Liver (tissue), 9 donors: ENCODE data around the gene HCN3. TPM values are rescaled to one million over a fixed set of nuclear protein-coding genes. Genes with fewer than 3 reads are reported as not detected.
A peak's percentile ranks its signal among the peaks of the same experiment; 100 is the strongest.

Experiments
- DNase-seq: peaks from one replicate; pipeline ENCODE4 v3.0.0-alpha.2; 2017; ENCODE audit warnings: low spot score
- H3K27ac ChIP-seq, 2 donors: one replicate each; pipeline ENCODE4 v1.7.0; 2013; ENCODE audit warnings: inconsistent platforms in 2 of 2, low read length in 2 of 2, control low read depth in 1 of 2, low read depth in 1 of 2, mild to moderate bottlenecking in 1 of 2
- H3K27me3 ChIP-seq, 4 donors: one replicate each; pipeline versions ENCODE4 v1.6.1 to v1.7.0; 2013; ENCODE audit warnings: low read length in 3 of 4, inconsistent platforms in 1 of 4, mild to moderate bottlenecking in 1 of 4, moderate library complexity in 1 of 4; ENCODE audit not compliant: control insufficient read depth in 4 of 4, insufficient read depth in 4 of 4
- H3K36me3 ChIP-seq, 4 donors: one replicate each; pipeline versions ENCODE4 v1.6.1 to v1.7.0; 2013; ENCODE audit warnings: low read length in 3 of 4, mild to moderate bottlenecking in 3 of 4, low read depth in 1 of 4, moderate library complexity in 1 of 4; ENCODE audit not compliant: control insufficient read depth in 4 of 4, insufficient read depth in 3 of 4
- H3K4me1 ChIP-seq, 4 donors: one replicate each; pipeline versions ENCODE4 v1.6.1 to v1.7.0; 2013; ENCODE audit warnings: low read length in 3 of 4, mild to moderate bottlenecking in 3 of 4, moderate library complexity in 1 of 4; ENCODE audit not compliant: control insufficient read depth in 4 of 4, insufficient read depth in 4 of 4
- H3K4me3 ChIP-seq, 3 donors: one replicate each; pipeline versions ENCODE4 v1.6.1 to v1.7.0; 2013; ENCODE audit warnings: low read length in 3 of 3, control low read depth in 1 of 3, low read depth in 1 of 3, mild to moderate bottlenecking in 1 of 3
- H3K9ac ChIP-seq, 2 donors: one replicate each; pipeline ENCODE4 v1.7.0; 2013; ENCODE audit warnings: low read length in 2 of 2, mild to moderate bottlenecking in 2 of 2, moderate library complexity in 2 of 2, control low read depth in 1 of 2, low read depth in 1 of 2
- H3K9me3 ChIP-seq, 4 donors: one replicate each; pipeline versions ENCODE4 v1.6.1 to v1.7.0; 2013; ENCODE audit warnings: low read length in 3 of 4; ENCODE audit not compliant: control insufficient read depth in 4 of 4
- EGR1 ChIP-seq, 2 donors: IDR thresholded peaks; 2 replicates each; pipeline ENCODE4 v1.6.1; 2016 to 2018; ENCODE audit warnings: antibody characterized with exemption in 2 of 2, low read depth in 2 of 2
- FOXA1 ChIP-seq: IDR thresholded peaks from 2 replicates; pipeline ENCODE4 v1.6.1; 2016; ENCODE audit warnings: antibody characterized with exemption
- FOXA2 ChIP-seq: IDR thresholded peaks from 2 replicates; pipeline ENCODE4 v1.6.1; 2016; ENCODE audit warnings: antibody characterized with exemption
- GABPA ChIP-seq, 2 donors: IDR thresholded peaks in 1 of 2; conservative IDR thresholded peaks in 1 of 2; 2 replicates each; pipeline ENCODE4 v1.6.1; 2016; ENCODE audit warnings: antibody characterized with exemption in 2 of 2, mild to moderate bottlenecking in 1 of 2, moderate library complexity in 1 of 2
- HNF4A ChIP-seq, 2 donors: conservative IDR thresholded peaks; 2 replicates each; pipeline ENCODE4 v1.6.1; 2016; ENCODE audit warnings: antibody characterized with exemption in 2 of 2, mild to moderate bottlenecking in 2 of 2
- MAX ChIP-seq: IDR thresholded peaks from 2 replicates; pipeline ENCODE4 v1.6.1; 2016; ENCODE audit warnings: antibody characterized with exemption
- NR2F2 ChIP-seq: IDR thresholded peaks from 2 replicates; pipeline ENCODE4 v1.6.1; 2016; ENCODE audit warnings: antibody characterized with exemption
- RAD21 ChIP-seq, 2 donors: IDR thresholded peaks; 2 replicates each; pipeline ENCODE4 v1.6.1; 2016; ENCODE audit warnings: antibody characterized with exemption in 2 of 2, mild to moderate bottlenecking in 2 of 2
- RXRA ChIP-seq, 2 donors: IDR thresholded peaks; 2 replicates each; pipeline ENCODE4 v1.6.1; 2017 to 2018; ENCODE audit warnings: antibody characterized with exemption in 2 of 2, mild to moderate bottlenecking in 1 of 2
- TAF1 ChIP-seq: conservative IDR thresholded peaks from 2 replicates; pipeline ENCODE4 v1.6.1; 2016; ENCODE audit warnings: antibody characterized with exemption, mild to moderate bottlenecking
- YY1 ChIP-seq: IDR thresholded peaks from 2 replicates; pipeline ENCODE4 v1.6.1; 2016; ENCODE audit warnings: antibody characterized with exemption, mild to moderate bottlenecking
- ZBTB33 ChIP-seq: IDR thresholded peaks from 2 replicates; pipeline ENCODE4 v1.6.1; 2016; ENCODE audit warnings: antibody characterized with exemption
- WGBS: extraction: QIAGEN DNeasy Blood & Tissue Kit; methylation state at CpG from one replicate; pipeline ENCODE4 v1.1.7; 2013; 5-methylcytosine and 5-hydroxymethylcytosine counted together
- polyA plus RNA-seq, 2 donors: library from polyadenylated mRNA; stranded (reverse) in 1 of 2; unstranded in 1 of 2; fragments of 200-250 nt in 1 of 2; fragments of >200 nt in 1 of 2; fragmentation: Nextera tagmentation in 1 of 2; extraction: Ambion mirVana in 1 of 2; gene quantifications; one replicate each; pipeline versions ENCODE4 v1.2.1 to v1.2.3, GENCODE V29; 2013 to 2015
- total RNA-seq, 2 donors: library from RNA; depleted of rRNA; stranded (reverse); fragments of >200 nt; gene quantifications; one replicate each; pipeline ENCODE4 v1.2.3, GENCODE V29; 2014
- TF ChIP-seq, protein P1 (sequence below): IDR thresholded peaks from 2 replicates; pipeline ENCODE4 v1.6.1; 2016; ENCODE audit warnings: antibody characterized with exemption
- donor health status: healthy.
- donor health status: healthy.
- donor health status: healthy.
- donor health status: healthy.
- donor health status: healthy.

HCN3 gene
- total and polyA plus RNA-seq, 4 donors, result 0.33 to 1.5 (median 0.93) TPM

GRCh38 chr1:155282488-155283091 is 5.3 kb downstream of the HCN3 start:
- no peaks in the 10 kb centered on the region for H3K36me3 ChIP-seq
- no peak for TF ChIP-seq RXRA (IDR thresholded peaks at IDR 0.05)
- no peak for TF ChIP-seq TAF1
- TF ChIP-seq ZBTB33, result no peak
- TF ChIP-seq EGR1 (IDR thresholded peaks at IDR 0.05; ENCODE audit: low read depth in 2 of 2), result no peak
- TF ChIP-seq MAX, result no peak
- TF ChIP-seq, protein P1, sequence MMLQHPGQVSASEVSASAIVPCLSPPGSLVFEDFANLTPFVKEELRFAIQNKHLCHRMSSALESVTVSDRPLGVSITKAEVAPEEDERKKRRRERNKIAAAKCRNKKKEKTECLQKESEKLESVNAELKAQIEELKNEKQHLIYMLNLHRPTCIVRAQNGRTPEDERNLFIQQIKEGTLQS, result no peak
- TF ChIP-seq HNF4A (conservative IDR thresholded peaks at IDR 0.05), result no peak
- no peak for TF ChIP-seq RAD21 (IDR thresholded peaks at IDR 0.05)
- TF ChIP-seq NR2F2, result no peak
- peaks cover 10 to 32% (median 16%) of the 10 kb centered on the region in 4 donors for H3K4me1 ChIP-seq
- H3K27me3 ChIP-seq, result no peaks in the 10 kb centered on the region
- H3K27ac ChIP-seq, result no peak overlapping the region
- H3K9me3 ChIP-seq, result no peaks in the 10 kb centered on the region
- H3K4me3 ChIP-seq, result no peak overlapping the region
- 95% methylated on average over 29 of the region's 29 CpGs for WGBS
- no peak for DNase-seq
- H3K9ac ChIP-seq, result no peak overlapping the region

DNA sequence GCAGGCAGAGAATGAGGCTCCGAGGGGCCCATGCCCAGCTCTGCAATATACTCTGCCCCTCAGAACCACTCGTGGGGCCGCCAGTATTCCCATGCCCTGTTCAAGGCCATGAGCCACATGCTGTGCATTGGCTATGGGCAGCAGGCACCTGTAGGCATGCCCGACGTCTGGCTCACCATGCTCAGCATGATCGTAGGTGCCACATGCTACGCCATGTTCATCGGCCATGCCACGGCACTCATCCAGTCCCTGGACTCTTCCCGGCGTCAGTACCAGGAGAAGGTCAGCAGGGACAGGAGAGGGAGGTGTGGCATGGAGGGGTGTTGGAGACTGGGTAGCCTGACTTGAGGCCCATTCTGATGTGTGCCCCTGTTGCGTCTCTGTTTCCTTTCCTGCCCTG is 7.2 kb downstream of the HCN3 start:
- peaks cover 0 to 2% (median under 1%) of the 10 kb centered on the region in 4 donors for H3K36me3 ChIP-seq
- WGBS, result 95% methylated on average over 12 of the region's 12 CpGs
- H3K27me3 ChIP-seq, result no peaks in the 10 kb centered on the region
- no peak overlapping the region for H3K4me3 ChIP-seq
- no peak overlapping the region for H3K9ac ChIP-seq
- TF ChIP-seq YY1, result no peak
- H3K9me3 ChIP-seq, result no peaks in the 10 kb centered on the region
- peaks cover 2 to 20% (median 7%) of the 10 kb centered on the region in 4 donors for H3K4me1 ChIP-seq
- no peak for DNase-seq
- H3K27ac ChIP-seq, result no peak overlapping the region

- Histone ChIP-seq H3K9ac (no peak overlapping the region), H3K27ac (no peak overlapping the region), H3K9me3 (no peaks in the 10 kb centered on the region), H3K4me1 (peaks cover 2 to 20% (median 7%) of the 10 kb centered on the region in 4 donors), H3K4me3 (no peak overlapping the region), H3K36me3 (peaks cover 0 to 4% (median 2%) of the 10 kb centered on the region in 4 donors), H3K27me3 (no peaks in the 10 kb centered on the region)
- no peak for TF ChIP-seq HNF4A (conservative IDR thresholded peaks at IDR 0.05)
- 91% methylated on average over 14 of the region's 14 CpGs for WGBS
- no peak for DNase-seq
These were observed 7.8 kb downstream of the HCN3 start for GRCh38 chr1:155285063-155285462.

- DNase-seq, result no peak
- Histone ChIP-seq H3K36me3 (peaks cover 0 to 9% (median 4%) of the 10 kb centered on the region in 4 donors), H3K27ac (no peak overlapping the region), H3K27me3 (no peaks in the 10 kb centered on the region), H3K4me3 (no peak overlapping the region), H3K9me3 (no peaks in the 10 kb centered on the region), H3K9ac (no peak overlapping the region), H3K4me1 (peaks cover 2 to 20% (median 7%) of the 10 kb centered on the region in 4 donors)
- peak in 1 of 2 donors; percentile 25 for TF ChIP-seq RXRA (IDR thresholded peaks at IDR 0.05)
- TF ChIP-seq FOXA2, result no peak
- no peak for TF ChIP-seq GABPA (IDR thresholded peaks at IDR 0.05 in 1 of 2, conservative IDR thresholded peaks at IDR 0.05 in 1 of 2)
- no peak for TF ChIP-seq FOXA1
- TF ChIP-seq ZBTB33, result no peak
- TF ChIP-seq YY1, result no peak
- 60% methylated on average over 18 of the region's 18 CpGs for WGBS
These were observed 8.4 kb downstream of the HCN3 start for GRCh38 chr1:155285631-155286044.
